ENCODE measurements around the gene RBM19.

The RBM19 gene

DNA sequence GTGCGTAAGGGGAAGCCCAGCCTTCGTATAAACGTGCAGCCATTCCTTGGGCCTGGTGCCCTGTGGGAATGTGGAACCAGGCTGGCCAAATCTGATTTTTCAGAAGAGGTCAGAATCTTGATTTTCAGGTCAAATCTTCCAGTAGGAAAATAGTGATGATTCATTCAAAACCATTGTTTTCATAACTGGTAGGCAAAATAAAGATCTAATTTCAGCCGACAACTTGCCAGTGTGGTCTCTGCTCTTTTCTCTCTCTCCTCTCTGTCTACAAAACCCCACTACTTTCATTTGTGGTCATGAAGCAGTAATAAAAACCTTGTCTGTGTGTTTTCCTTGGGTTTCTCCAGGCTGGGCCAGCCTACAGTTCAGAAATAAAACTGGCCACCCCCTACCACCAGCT is 135.1 kb downstream of the RBM19 start:
- CTCF ChIA-PET = no interaction called here
- DNase-seq (ENCODE audit: low spot score) = no peak
- TF ChIP-seq, protein P1, sequence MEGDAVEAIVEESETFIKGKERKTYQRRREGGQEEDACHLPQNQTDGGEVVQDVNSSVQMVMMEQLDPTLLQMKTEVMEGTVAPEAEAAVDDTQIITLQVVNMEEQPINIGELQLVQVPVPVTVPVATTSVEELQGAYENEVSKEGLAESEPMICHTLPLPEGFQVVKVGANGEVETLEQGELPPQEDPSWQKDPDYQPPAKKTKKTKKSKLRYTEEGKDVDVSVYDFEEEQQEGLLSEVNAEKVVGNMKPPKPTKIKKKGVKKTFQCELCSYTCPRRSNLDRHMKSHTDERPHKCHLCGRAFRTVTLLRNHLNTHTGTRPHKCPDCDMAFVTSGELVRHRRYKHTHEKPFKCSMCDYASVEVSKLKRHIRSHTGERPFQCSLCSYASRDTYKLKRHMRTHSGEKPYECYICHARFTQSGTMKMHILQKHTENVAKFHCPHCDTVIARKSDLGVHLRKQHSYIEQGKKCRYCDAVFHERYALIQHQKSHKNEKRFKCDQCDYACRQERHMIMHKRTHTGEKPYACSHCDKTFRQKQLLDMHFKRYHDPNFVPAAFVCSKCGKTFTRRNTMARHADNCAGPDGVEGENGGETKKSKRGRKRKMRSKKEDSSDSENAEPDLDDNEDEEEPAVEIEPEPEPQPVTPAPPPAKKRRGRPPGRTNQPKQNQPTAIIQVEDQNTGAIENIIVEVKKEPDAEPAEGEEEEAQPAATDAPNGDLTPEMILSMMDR (conservative IDR thresholded peaks at IDR 0.05; ENCODE audit: low read depth) = no peak
- POLR2A ChIA-PET (ENCODE audit: low non-redundant PET) = no interaction called here
- no peak overlapping the region for H3K27ac ChIP-seq

DNA sequence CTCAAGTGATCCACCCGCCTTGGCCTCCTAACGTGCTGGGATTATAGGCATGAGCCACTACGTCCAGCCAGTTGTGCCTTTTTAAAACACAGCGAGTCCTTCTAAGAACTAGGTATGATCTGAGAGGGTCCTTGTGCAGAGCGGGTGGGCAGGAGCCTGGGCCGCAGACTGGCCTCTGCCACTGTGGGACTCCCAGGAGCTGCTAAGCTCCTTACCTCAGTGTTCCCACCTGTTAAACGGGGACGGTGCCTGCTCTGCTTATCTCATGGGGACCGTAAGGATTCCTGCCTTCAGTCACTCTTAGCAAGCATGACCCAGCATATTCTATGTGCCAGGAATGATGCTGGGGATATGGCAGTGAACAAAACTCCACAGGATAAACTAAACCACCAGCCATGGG is 136.9 kb downstream of the RBM19 start:
- CTCF ChIA-PET = no interaction called here
- no peak for DNase-seq (ENCODE audit: low spot score)
- POLR2A ChIA-PET (ENCODE audit: low non-redundant PET) = no interaction called here
- H3K27ac ChIP-seq = no peak overlapping the region
- TF ChIP-seq, protein P1 (conservative IDR thresholded peaks at IDR 0.05; ENCODE audit: low read depth) = no peak

DNA sequence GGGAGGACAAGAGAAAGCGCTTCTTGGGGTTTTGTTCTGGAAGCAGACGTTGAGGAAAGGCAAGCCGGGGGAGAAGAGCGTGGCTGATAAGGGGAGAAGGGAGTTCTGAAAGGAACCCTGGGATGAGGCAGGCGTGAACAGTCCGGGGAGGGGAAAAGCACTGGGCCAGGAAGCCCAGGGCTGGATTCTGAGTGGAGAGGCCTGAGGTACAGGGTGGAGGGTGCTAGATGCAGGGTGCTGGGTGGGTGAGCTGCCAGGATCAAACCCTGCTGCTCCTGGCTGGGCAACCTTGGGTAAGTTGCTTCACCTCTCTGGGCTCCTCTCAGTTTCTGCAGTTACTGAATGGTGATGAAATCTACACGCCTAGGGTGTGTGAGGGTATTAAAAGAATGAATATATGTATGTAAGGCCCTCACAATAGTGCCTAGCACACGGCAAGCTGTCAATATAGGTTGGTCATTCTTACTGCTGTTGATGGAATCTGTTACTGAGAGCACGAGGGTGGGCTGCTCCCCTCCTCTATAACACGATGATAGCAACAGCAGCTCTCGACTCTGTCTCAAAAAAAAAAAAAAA is 138.5 kb downstream of the RBM19 start:
- POLR2A ChIA-PET (ENCODE audit: low non-redundant PET) = no interaction called here
- no peak overlapping the region for H3K27ac ChIP-seq
- TF ChIP-seq, protein P1 (conservative IDR thresholded peaks at IDR 0.05; ENCODE audit: low read depth) = no peak
- no peak for DNase-seq (ENCODE audit: low spot score)
- CTCF ChIA-PET = no interaction called here

DNA sequence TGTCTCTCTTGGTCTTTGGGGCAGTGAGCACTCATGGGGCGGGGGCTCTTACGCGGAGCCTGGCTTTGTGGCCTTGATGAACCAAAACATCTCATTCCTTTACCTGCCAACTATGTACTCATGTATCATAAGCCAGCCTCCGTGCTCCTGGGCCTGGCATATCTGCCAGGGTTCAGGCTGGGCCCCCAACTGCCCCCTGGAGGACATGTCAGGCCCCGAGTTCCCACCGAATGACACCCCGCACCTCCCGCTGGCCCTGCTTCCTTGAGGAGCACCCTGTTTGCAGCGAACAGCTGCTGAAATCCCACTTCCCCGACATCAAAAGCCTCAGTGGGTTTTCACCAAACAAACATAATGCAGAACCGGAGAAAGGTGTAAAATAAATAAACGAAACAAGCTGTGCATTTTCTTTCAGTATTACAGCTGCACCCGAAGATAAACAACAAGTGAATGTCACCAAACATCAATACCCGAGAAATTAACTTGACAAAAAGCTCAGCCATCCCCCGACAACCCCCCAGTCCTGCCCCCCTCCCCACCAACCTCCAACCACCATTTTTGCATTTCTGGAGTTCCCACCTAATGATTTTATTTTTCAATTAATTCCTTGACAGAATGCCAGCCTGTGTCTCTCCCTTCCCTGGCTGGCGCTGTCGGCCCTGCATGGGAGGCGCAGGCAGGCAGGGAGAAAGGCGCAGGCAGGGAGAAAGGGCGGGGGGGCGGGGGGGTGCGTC is 139.2 kb downstream of the RBM19 start:
- POLR2A ChIA-PET (ENCODE audit: low non-redundant PET) = no interaction called here
- no peak for DNase-seq (ENCODE audit: low spot score)
- no peak overlapping the region for H3K27ac ChIP-seq
- TF ChIP-seq, protein P1 (conservative IDR thresholded peaks at IDR 0.05; ENCODE audit: low read depth) = no peak
- CTCF ChIA-PET = no interaction called here

DNA sequence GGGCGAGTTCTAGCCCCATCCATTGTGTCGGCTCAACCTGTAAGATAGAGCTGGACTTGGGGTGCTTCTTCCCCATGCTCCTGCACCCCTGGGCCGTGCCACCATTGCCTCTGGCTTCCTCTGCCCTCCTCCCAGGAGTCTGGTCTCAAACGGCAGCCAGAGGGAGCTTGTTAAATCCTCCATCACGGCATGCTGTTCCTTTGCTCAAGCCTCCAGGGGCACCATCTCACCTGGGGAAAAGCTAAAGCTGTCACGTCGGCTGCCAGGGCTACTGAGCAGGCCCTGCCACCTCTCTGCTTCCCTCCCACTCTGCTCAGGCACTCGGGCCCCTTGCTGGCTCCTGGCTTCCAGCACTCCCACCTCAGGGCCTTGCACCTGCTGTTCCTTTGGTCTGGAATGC is 140.4 kb downstream of the RBM19 start:
- H3K27ac ChIP-seq = no peak overlapping the region
- ChIA-PET POLR2A (ENCODE audit: low non-redundant PET) (no interaction called here), CTCF (no interaction called here)
- no peak for DNase-seq (ENCODE audit: low spot score)
- TF ChIP-seq, protein P1 (conservative IDR thresholded peaks at IDR 0.05; ENCODE audit: low read depth) = no peak

DNA sequence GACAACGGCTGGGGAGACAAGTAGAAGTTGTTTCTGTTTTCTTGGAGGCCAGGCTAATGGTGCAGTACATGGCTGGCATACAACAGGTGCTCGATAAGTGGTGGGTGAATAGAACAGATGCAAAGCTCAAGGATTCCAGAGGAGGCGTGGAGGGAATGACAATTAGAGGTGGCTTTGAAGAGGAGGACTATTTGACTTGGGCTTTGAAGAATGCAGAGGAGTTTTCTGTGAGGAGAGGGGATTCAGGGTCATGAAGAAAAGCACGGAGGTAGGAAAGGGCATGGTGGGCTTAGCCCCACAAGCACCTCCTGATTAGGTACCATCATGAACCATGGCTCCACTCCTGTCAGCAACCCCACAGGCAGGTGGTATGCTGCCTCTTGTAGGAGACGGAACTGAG is 142.3 kb downstream of the RBM19 start:
- no peak overlapping the region for H3K27ac ChIP-seq
- CTCF ChIA-PET = no interaction called here
- DNase-seq (ENCODE audit: low spot score) = no peak
- POLR2A ChIA-PET (ENCODE audit: low non-redundant PET) = no interaction called here
- TF ChIP-seq, protein P1 (conservative IDR thresholded peaks at IDR 0.05; ENCODE audit: low read depth) = no peak
